NCI-H82 treated with DMSO at 0.1 percent for 48 hours (cell line): ENCODE data around the gene EFNA5.
"Not testable (repeated sequence)": the region's sequence is repeated elsewhere in the genome, so short reads cannot be mapped to it uniquely, and the experiment has no call there.

Experiments used
- DNase-seq: peaks from one replicate; lab custom pipeline; 2025; ENCODE audit not compliant: unreplicated experiment; lab: John Stamatoyannopoulos, UW

EFNA5 gene

DNA sequence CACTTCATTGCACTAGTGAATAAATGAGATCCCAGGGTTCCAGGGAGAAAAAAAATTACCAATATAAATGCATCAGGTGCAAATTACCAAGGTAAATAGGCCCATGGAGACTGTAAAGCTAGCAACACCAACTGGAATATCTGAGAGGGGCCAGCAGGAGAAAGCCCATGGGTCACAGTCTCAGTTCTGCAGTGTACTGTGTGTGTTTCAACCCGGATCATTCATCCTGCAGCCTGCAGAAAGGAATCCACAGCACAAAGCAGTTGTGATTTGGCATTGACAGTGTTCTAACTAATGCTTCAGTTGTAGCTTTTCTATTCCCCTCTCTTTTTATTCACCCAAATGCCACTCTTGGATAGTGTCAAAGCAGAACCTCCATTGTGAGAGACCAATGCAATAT, 171.0 kb downstream of the EFNA5 start:
- no peak for DNase-seq

DNA sequence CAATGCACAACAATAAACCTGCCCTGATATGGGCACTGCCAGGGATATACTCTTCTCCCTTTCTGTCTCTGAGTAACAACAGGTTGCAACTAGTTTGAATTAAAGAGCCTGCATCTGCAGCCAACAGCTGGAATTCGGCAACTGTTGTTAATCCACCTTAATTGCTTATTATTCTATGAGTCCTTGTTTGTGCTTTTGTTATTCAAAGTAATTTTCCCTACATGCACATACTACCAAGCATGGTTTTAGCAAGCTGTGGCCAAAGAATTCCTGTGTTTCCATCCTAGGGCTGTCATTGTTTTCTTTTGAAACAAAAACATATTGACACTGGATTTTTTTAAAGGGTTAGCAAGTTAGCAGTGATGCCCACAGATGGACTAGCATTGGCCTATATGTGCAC, 171.5 kb downstream of the EFNA5 start:
- DNase-seq, result no peak

DNA sequence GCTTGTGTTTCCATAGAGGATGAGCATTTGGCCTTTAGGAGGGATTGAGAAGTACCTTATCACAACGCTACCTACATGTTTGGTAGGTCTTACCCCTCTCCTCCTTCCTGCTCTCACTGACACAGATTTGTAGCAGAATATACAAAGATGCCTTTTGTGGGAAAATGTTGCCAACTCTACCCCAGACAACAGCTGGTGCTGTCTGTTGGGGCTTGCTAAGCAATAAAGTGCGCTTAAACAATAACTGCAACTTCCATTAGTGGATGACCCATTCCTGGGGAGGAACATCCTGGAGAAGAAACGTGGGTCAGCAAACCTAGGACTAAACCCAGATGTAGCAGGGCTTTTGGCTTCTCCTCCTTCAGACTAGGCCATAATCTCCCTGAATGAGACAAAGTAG, 174.3 kb downstream of the EFNA5 start:
- no peak for DNase-seq

GRCh38 chr5:107494129-107494528, 176.6 kb downstream of the EFNA5 start:
- DNase-seq, result not testable (repeated sequence)

DNA sequence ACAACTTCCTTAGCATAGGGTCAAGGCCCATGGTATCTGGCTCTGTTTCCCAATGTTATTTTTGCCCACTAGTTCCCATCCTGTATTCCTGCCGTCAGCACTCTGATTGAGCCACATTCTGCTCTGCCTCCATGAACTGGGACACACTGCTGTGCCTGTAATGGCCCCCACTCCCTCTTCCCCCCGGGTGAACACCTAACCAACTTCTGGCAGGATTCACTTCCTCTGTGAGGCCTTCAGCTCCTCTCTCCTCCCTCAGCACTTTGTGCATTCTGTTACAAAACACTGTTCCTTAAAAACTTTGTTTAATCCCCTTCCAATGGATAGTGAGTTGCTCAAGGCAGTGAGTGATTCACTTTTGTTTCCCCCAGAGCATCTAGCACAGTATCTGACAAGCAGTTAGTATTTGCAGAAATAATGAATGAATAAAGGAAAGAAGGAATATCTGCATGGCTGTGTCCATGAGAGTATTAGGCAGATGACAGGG, 183.6 kb downstream of the EFNA5 start:
- DNase-seq, result no peak

DNA sequence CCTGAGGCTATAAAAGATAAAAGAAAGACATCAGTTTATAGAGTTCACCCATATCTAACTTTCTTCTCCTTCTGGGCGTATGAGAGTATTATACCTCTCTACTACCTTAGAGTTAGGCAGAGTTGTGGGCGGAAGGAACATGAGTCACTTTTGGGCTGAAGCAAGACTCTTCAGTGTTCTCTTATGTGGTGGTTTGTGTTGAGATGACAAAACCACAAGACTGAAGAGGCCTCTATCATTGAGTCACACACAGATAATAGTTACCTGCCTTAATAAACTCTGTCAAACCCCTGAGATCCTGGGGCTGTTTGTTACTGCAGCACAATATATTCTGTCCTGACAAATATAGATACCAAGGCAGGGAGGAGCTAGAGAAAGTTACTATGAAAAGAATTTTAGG, 184.2 kb downstream of the EFNA5 start:
- DNase-seq, result no peak

GRCh38 chr5:107485184-107485583, 185.6 kb downstream of the EFNA5 start:
- DNase-seq, result no peak

- DNase-seq, result no peak
Measured at GRCh38 chr5:107484281-107484680, 186.5 kb downstream of the EFNA5 start.

GRCh38 chr5:107483231-107484024, 187.3 kb downstream of the EFNA5 start:
- peak; percentile 97 for DNase-seq

DNA sequence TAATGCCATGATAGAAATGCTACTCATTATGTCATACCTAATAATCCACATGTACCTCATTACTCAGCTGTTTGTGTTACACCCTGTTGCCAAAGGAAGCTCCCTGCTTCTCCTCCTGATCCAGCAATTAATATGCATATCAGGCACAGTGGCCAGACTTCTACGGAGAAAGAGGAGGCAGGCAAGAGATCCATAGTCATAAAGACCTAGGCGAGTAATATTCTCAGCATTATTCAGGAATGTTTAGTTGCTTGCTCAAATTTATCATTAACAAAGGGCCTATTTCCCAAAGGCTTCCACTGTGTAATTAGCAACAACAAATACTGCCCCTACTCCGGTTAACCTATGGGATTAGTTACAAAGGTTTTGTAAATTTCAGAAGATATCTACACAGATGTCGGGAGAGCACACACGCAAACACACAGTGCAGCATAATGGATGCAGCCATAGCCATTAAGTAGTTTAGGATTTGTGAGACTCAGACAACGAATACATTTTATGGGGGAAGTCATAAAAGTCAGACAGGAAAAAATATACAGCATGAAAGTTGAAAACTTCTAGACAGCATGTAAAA, 192.6 kb downstream of the EFNA5 start:
- no peak for DNase-seq

DNA sequence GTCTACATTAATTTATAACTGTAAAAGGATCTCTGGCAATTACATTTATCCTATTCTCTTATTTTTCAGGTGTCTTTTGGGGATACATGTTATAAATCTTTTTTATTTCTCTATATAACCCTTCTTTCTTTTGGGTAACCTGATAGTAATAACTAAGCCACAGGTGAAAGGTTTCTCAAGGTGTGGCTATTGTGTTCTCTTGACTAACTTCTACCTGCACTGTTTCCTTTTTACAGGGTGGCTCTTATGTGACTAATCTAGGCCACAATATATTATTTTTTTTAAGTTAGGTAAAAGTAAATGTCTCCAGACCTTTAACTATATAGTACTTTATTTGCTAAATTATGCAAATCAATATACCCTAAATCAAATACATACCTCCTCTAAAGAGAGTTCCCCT, 193.2 kb downstream of the EFNA5 start:
- no peak for DNase-seq

DNA sequence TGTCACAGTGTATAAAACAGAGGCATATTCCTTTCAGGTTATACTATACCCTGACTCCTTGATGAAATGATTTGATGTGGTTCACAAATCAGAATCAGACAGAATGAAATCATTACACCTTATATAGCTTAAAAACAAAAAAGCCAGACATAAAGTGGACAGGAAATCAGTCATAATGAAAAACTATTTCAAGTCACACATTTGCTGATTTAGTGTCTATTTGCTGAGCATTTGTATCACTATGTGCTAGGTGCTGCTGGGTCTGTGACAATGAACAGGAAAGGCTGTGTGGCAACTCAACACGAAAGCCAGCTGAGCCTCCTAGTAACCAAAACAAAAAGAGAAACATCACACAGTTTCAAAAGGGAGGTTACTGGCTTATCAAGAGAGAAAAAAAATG, 194.0 kb downstream of the EFNA5 start:
- DNase-seq, result no peak

GRCh38 chr5:107474716-107475489, 195.8 kb downstream of the EFNA5 start:
- no peak for DNase-seq

DNA sequence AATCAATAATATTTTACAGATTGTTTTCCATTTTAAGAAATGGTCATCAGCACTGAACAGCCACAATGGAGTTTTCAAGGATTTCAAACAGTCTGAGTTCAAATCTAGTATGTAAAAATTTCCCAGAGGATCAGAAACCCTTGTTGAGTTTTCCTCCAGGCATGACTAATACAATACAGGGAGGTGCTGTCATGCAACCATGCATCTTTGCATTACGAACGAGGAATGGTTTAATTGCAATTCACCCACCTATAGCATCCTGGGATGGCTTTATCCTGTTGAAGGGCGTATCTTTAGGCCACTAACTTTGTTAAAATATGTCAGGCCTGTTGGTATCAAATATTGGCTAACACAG, 196.4 kb downstream of the EFNA5 start:
- no peak for DNase-seq

GRCh38 chr5:107472620-107473064, 198.1 kb downstream of the EFNA5 start:
- no peak for DNase-seq

GRCh38 chr5:107470295-107470582, 200.5 kb downstream of the EFNA5 start:
- DNase-seq, result no peak

DNA sequence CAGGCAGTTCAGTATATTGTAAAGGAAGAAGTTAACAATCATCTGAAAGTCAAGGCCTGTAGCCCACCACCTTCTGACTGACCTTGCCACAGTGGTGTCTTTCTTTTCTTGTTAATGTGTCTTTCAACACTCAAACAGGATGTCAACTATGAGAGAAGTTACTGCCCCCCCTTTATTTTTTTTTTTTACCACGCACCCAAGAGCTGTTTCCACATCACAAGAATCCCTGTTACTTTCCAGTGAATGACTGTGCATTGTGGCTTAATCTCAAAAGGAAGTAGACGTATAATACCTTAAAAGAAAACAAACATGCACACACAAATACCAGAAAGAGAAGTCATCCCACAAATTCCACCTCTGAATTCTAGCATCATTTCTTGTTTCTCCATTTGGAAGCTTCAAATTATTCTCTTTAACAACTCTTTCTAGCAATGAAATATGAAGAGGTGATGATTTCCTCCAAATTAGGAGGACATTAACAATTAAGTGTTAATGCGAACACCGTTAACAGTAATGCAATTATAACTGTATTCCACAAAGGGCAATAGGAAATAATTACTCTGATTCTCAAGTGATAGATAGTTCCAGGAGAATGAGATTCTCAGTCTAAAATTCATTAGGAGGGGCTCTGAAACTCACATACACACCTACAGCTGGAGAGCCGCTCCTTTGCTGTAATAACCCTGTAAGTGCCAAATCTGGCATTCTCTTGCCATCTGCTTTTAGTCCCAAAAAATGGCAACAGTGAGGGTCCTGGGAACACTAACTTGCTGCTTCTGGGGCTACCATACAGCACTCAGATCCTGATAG, 201.0 kb downstream of the EFNA5 start:
- DNase-seq, result no peak

DNA sequence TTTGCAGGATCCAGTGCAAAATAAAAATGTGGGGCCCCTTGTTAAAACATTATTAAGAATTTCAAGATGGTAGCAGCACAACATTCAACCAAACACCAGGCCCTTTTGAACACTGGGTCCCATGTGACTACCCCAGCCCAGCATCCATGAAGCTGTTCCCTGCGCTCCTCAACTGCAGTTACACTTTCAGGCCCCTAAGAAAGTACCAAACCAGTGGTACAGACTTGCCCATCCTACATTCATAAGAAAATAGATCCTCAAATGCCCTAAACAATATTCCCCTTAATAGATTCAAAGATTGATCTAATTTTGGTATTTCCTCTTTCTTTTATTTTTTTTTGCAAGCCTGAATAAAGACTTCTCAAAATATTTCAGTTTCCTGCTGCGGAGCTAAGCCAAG, 201.7 kb downstream of the EFNA5 start:
- no peak for DNase-seq

DNA sequence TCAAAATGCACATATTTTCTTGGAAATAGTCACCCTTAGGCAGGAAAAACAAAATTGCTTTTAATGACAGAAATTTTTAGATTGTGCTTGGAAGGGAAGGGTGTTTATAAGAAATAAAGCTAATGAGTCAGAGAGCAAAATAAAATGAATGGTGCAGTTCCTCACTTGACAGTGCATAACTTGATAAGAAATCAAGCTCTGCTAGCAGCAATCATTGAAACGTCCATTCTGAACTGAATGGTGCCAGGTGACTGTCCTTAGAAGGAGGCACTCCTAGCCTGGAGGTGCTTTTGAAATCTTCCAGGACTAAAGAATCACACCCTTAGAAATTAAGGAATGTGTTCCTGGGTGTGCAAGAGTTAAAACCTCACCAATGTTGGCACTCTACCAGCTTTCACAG, 202.5 kb downstream of the EFNA5 start:
- DNase-seq, result no peak

DNA sequence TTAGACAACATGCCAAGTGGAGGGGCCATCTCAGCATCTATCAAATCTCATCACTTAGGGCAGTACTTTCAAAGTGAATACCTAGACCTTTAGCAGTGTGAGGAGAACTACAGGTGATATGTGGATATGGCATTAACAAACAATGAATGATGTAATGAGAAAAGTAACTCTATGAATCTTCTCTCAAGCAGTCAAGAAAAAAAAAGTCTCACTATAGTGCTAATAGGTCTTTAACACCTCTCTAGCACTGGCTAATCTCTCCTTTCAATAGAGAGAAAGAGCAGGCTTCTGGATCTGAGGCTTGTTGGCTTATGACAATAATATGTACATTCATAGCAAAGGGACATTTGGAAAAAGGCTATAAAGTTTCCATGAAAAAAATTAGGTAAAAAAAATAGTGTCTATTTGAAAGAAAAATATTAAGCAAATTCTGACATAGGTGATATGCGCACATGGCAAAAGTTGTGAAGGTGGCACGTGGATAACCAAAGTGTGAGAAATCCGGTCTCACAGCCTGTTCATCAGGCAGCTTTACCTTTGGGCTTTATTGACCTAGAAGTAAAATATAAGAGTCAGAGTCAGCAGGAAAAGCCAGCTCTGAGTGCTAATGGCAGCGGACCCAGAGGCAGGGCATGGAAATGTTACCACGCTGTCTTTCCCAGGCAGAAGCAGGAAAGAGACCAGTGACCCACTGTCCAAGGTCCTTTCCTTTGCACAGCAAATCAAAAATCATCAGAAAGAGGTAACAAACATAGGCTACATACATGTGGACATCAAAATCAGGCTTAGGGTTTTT, 203.4 kb downstream of the EFNA5 start:
- no peak for DNase-seq
